ENCODE data around the gene CPAMD8.

DNA sequence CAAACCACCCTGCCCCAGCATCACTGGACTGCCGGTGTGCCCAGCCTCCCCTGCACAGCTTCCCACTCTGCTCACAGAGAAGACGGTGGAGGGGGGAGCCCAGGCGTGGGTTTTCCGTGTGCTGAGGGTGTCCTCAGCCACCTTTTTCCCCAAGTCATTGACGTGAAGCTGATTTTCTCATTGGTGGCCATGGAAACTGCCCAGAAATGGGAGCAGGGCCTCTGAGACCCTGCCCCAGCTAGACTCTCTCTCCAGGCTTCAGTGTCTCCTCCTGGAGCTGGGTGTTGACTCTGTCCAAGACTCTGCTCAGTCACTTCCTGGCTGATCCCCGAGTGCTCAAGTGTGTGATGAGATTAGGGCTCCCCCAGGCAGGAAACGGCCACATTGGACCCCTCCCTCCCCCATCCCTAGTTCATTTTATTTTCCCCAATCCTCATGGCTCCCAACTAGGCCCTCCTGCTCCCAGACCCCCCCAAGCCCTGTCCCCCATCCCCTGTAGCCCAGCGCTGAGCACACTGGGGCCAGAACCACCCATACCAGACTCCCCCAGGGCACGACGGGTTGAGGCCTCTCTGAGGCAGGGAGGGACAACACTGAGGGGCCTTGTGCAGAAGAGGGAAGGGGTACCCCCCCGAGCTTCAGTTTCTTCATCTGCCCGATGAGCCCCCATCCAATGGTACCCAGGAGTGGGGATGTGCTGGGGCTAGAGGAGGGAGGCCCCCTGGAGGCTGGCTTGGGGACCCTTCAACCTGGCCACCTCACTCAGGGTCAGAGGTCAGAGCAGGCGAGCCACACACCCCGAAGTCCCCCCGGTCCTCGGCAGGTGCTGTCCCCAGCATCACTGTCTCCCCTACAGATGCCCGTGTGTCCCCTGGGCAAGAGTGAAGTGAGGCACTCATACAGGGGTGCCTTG, 139.0 kb downstream of the CPAMD8 start:
- TF ChIP-seq RAD21 (IDR thresholded peaks at IDR 0.05; ENCODE audit: insufficient read depth, low read depth, low read length) (no peak), CTCF (IDR thresholded peaks at IDR 0.05 in 2 of 3, conservative IDR thresholded peaks at IDR 0.05 in 1 of 3; ENCODE audit: control insufficient read depth in 2 of 3, extremely low read depth in 1 of 3, insufficient read depth in 1 of 3, low read depth in 3 of 3, low read length in 3 of 3) (no peak), USF1 (IDR thresholded peaks at IDR 0.05; ENCODE audit: borderline replicate concordance, extremely low read length, insufficient read depth, low read depth, low read length) (no peak), JUNB (IDR thresholded peaks at IDR 0.05) (no peak), SP1 (IDR thresholded peaks at IDR 0.05; ENCODE audit: low read depth, low read length) (no peak), MYC (IDR thresholded peaks at IDR 0.05; ENCODE audit: insufficient read depth, insufficient read length, insufficient replicate concordance, low read length, severe bottlenecking) (no peak), TAF1 (IDR thresholded peaks at IDR 0.05; ENCODE audit: borderline replicate concordance, low read depth, low read length) (no peak), RCOR1 (conservative IDR thresholded peaks at IDR 0.05; ENCODE audit: low read depth, low read length) (no peak), IRF3 (IDR thresholded peaks at IDR 0.05) (no peak), PBX3 (IDR thresholded peaks at IDR 0.05; ENCODE audit: insufficient replicate concordance, low read depth, low read length) (no peak), MEF2A (IDR thresholded peaks at IDR 0.05; ENCODE audit: insufficient read depth, low read depth, low read length) (no peak), NFIC (IDR thresholded peaks at IDR 0.05; ENCODE audit: low read depth, low read length) (no peak)
- TF ChIP-seq, protein P1, sequence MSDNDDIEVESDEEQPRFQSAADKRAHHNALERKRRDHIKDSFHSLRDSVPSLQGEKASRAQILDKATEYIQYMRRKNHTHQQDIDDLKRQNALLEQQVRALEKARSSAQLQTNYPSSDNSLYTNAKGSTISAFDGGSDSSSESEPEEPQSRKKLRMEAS (IDR thresholded peaks at IDR 0.05; ENCODE audit: low read depth, low read length) = no peak

Data from GM12878 (cell line).